ENCODE data around the gene GAS2L2. TPM values are rescaled to one million over a fixed set of nuclear protein-coding genes. Genes with fewer than 3 reads are reported as not detected.

Gene GAS2L2
- total and polyA plus RNA-seq, 12 donors = 0.03 to 0.89 (median 0.14) TPM; not detected in 4

GRCh38 chr17:35766903-35767510, 14.0 kb upstream of the GAS2L2 start:
- Histone ChIP-seq H3K27ac (no peak overlapping the region), H3K27me3 (peaks cover 0 to 10% (median 0%) of the 10 kb centered on the region in 7 donors), H3K9me3 (no peaks in the 10 kb centered on the region), H3K36me3 (no peaks in the 10 kb centered on the region), H3K4me3 (no peak overlapping the region), H3K4me1 (peaks cover 2 to 28% (median 8%) of the 10 kb centered on the region in 9 donors)
- peak in 1 of 2 donors; percentile 44 for DNase-seq
- TF ChIP-seq, protein P1, sequence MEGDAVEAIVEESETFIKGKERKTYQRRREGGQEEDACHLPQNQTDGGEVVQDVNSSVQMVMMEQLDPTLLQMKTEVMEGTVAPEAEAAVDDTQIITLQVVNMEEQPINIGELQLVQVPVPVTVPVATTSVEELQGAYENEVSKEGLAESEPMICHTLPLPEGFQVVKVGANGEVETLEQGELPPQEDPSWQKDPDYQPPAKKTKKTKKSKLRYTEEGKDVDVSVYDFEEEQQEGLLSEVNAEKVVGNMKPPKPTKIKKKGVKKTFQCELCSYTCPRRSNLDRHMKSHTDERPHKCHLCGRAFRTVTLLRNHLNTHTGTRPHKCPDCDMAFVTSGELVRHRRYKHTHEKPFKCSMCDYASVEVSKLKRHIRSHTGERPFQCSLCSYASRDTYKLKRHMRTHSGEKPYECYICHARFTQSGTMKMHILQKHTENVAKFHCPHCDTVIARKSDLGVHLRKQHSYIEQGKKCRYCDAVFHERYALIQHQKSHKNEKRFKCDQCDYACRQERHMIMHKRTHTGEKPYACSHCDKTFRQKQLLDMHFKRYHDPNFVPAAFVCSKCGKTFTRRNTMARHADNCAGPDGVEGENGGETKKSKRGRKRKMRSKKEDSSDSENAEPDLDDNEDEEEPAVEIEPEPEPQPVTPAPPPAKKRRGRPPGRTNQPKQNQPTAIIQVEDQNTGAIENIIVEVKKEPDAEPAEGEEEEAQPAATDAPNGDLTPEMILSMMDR (IDR thresholded peaks at IDR 0.05) = peak; percentile 19 to 70 (median 58)
- ATAC-seq = peak in 2 of 8 donors; percentile 37 to 50
- intact Hi-C loops (cut with DNase I) = loop anchor here in 3 of 10 donors (1.0 to 10.0 kb wide), 5 partner anchors 34 to 592 kb away; no protein-coding TSS in a partner anchor
- WGBS, 2 donors = 46 to 49% methylated on average over 7 of the region's 7 CpGs

- Histone ChIP-seq H3K36me3 (no peaks in the 10 kb centered on the region), H3K9me3 (no peaks in the 10 kb centered on the region), H3K4me3 (no peak overlapping the region), H3K27ac (no peak overlapping the region), H3K27me3 (peaks cover 0 to 10% (median 0%) of the 10 kb centered on the region in 7 donors), H3K4me1 (peaks cover 2 to 28% (median 8%) of the 10 kb centered on the region in 9 donors)
- no peak for DNase-seq
- 93 to 94% methylated on average over 24 of the region's 24 CpGs for WGBS, 2 donors
- ATAC-seq = peak in 1 of 8 donors; percentile 19
- TF ChIP-seq, protein P1 (IDR thresholded peaks at IDR 0.05) = no peak
- intact Hi-C loops (cut with DNase I) = loop anchor here in 3 of 10 donors (2.0 to 10.0 kb wide), 4 partner anchors 34 to 592 kb away; no protein-coding TSS in a partner anchor
These were observed 13.4 kb upstream of the GAS2L2 start for GRCh38 chr17:35766489-35766877.

- Histone ChIP-seq H3K27ac (no peak overlapping the region), H3K27me3 (peaks cover 0 to 10% (median 0%) of the 10 kb centered on the region in 7 donors), H3K36me3 (no peaks in the 10 kb centered on the region), H3K4me3 (no peak overlapping the region), H3K4me1 (peaks cover 2 to 28% (median 8%) of the 10 kb centered on the region in 9 donors), H3K9me3 (no peaks in the 10 kb centered on the region)
- DNase-seq (no peak), ATAC-seq (no peak)
- 80 to 83% methylated on average over 8 of the region's 8 CpGs for WGBS, 2 donors
- TF ChIP-seq, protein P1 (IDR thresholded peaks at IDR 0.05) = no peak
- intact Hi-C loops (cut with DNase I) = loop anchor here in 5 of 10 donors (2.0 to 10.0 kb wide), 4 partner anchors 35 to 591 kb away; no protein-coding TSS in a partner anchor
These were observed 12.9 kb upstream of the GAS2L2 start for GRCh38 chr17:35765756-35766488.

- H3K4me1 ChIP-seq = peaks cover 2 to 28% (median 8%) of the 10 kb centered on the region in 9 donors
- H3K27ac ChIP-seq = no peak overlapping the region
- no peaks in the 10 kb centered on the region for H3K9me3 ChIP-seq
- 69 to 71% methylated on average over 11 of the region's 11 CpGs for WGBS, 2 donors
- H3K27me3 ChIP-seq = peaks cover 0 to 10% (median 0%) of the 10 kb centered on the region in 7 donors
- TF ChIP-seq, protein P1 (IDR thresholded peaks at IDR 0.05) = no peak
- ATAC-seq = no peak
- H3K4me3 ChIP-seq = no peak overlapping the region
- no peak for DNase-seq
- intact Hi-C loops (cut with DNase I) = loop anchor here in 4 of 10 donors (2.0 to 10.0 kb wide), 3 partner anchors 37 to 590 kb away; no protein-coding TSS in a partner anchor
- no peaks in the 10 kb centered on the region for H3K36me3 ChIP-seq
These were observed 12.2 kb upstream of the GAS2L2 start for GRCh38 chr17:35765086-35765710.
